Kidney epithelial cell (primary cell): Measurements from ENCODE around the gene AGTPBP1. TPM values are rescaled to one million over a fixed set of nuclear protein-coding genes. Genes with fewer than 3 reads are reported as not detected.

Source experiments
- DNase-seq: peaks from one replicate; pipeline ENCODE4 v3.0.0-alpha.2; 2010; ENCODE audit warnings: low read depth
- H3K27me3 ChIP-seq: 2 replicates; pipeline ENCODE4 v1.6.0; 2011; ENCODE audit warnings: low read length; ENCODE audit not compliant: control insufficient read depth, insufficient read depth
- H3K36me3 ChIP-seq: 2 replicates; pipeline ENCODE4 v1.5.1; 2011; ENCODE audit warnings: low read length; ENCODE audit not compliant: control insufficient read depth, insufficient read depth
- H3K4me3 ChIP-seq: 2 replicates; pipeline ENCODE4 v1.5.1; 2011; ENCODE audit warnings: low read depth, mild to moderate bottlenecking, control low read depth, low read length
- CTCF ChIP-seq: IDR thresholded peaks from 2 replicates; pipeline ENCODE4 v1.5.1; 2011; ENCODE audit warnings: mild to moderate bottlenecking, moderate library complexity, low read length, control low read depth, inconsistent platforms; ENCODE audit not compliant: insufficient read depth, poor library complexity, severe bottlenecking
- total RNA-seq: library from RNA; depleted of rRNA; stranded (reverse); fragments of >200 nt; gene quantifications from 2 replicates; pipeline ENCODE4 v1.2.3, GENCODE V29; 2015

AGTPBP1 gene
- total RNA-seq, 1 donor from 2014 or later: 21.8 TPM

- H3K4me3 ChIP-seq: no peak overlapping the region
- no peaks in the 10 kb centered on the region for H3K36me3 ChIP-seq
- no peaks in the 10 kb centered on the region for H3K27me3 ChIP-seq
- DNase-seq: no peak
- TF ChIP-seq CTCF: no peak
Measured at GRCh38 chr9:85516455-85516854, 225.3 kb downstream of the AGTPBP1 start.

GRCh38 chr9:85515021-85515420 lies 226.7 kb downstream of the AGTPBP1 start:
- H3K36me3 ChIP-seq: no peaks in the 10 kb centered on the region
- no peak overlapping the region for H3K4me3 ChIP-seq
- H3K27me3 ChIP-seq: no peaks in the 10 kb centered on the region
- no peak for TF ChIP-seq CTCF
- no peak for DNase-seq

GRCh38 chr9:85514256-85514655 lies 227.5 kb downstream of the AGTPBP1 start:
- Histone ChIP-seq H3K27me3 (no peaks in the 10 kb centered on the region), H3K4me3 (no peak overlapping the region), H3K36me3 (no peaks in the 10 kb centered on the region)
- TF ChIP-seq CTCF: no peak
- no peak for DNase-seq

- Histone ChIP-seq H3K27me3 (no peaks in the 10 kb centered on the region), H3K36me3 (no peaks in the 10 kb centered on the region), H3K4me3 (no peak overlapping the region)
- DNase-seq: no peak
- no peak for TF ChIP-seq CTCF
Measured at GRCh38 chr9:85511746-85512145, 230.0 kb downstream of the AGTPBP1 start.

- H3K36me3 ChIP-seq: no peaks in the 10 kb centered on the region
- H3K27me3 ChIP-seq: no peaks in the 10 kb centered on the region
- no peak for DNase-seq
- no peak overlapping the region for H3K4me3 ChIP-seq
- TF ChIP-seq CTCF: no peak
Measured at GRCh38 chr9:85510830-85511504, 230.8 kb downstream of the AGTPBP1 start.

GRCh38 chr9:85508616-85509015 lies 233.1 kb downstream of the AGTPBP1 start:
- Histone ChIP-seq H3K27me3 (no peaks in the 10 kb centered on the region), H3K36me3 (no peaks in the 10 kb centered on the region), H3K4me3 (no peak overlapping the region)
- peak; percentile 8 for TF ChIP-seq CTCF
- no peak for DNase-seq
